ENCODE measurements around the gene ANO3. TPM values are rescaled to one million over a fixed set of nuclear protein-coding genes. Genes with fewer than 3 reads are reported as not detected.

The ANO3 gene
- total and polyA plus RNA-seq, 8 donors: 0.06 to 1.1 (median 0.67) TPM

GRCh38 chr11:26706181-26706580 is 374.3 kb downstream of the ANO3 start:
- TF ChIP-seq, protein P1, sequence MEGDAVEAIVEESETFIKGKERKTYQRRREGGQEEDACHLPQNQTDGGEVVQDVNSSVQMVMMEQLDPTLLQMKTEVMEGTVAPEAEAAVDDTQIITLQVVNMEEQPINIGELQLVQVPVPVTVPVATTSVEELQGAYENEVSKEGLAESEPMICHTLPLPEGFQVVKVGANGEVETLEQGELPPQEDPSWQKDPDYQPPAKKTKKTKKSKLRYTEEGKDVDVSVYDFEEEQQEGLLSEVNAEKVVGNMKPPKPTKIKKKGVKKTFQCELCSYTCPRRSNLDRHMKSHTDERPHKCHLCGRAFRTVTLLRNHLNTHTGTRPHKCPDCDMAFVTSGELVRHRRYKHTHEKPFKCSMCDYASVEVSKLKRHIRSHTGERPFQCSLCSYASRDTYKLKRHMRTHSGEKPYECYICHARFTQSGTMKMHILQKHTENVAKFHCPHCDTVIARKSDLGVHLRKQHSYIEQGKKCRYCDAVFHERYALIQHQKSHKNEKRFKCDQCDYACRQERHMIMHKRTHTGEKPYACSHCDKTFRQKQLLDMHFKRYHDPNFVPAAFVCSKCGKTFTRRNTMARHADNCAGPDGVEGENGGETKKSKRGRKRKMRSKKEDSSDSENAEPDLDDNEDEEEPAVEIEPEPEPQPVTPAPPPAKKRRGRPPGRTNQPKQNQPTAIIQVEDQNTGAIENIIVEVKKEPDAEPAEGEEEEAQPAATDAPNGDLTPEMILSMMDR (IDR thresholded peaks at IDR 0.05): no peak
- no peak for DNase-seq
- H3K4me3 ChIP-seq: no peak overlapping the region
- FAIRE-seq: no peak
- no peaks in the 10 kb centered on the region for H3K9me3 ChIP-seq
- no peak for ATAC-seq
- WGBS, 2 donors: 51 to 70% methylated on average over 1 of the region's 1 CpG
- no peak overlapping the region for H3K27ac ChIP-seq
- intact Hi-C loops (cut with DNase I): no loop called here
- H3K36me3 ChIP-seq: no peaks in the 10 kb centered on the region
- no peaks in the 10 kb centered on the region for H3K4me1 ChIP-seq
- H3K27me3 ChIP-seq: no peaks in the 10 kb centered on the region

GRCh38 chr11:26708736-26709456 is 377.0 kb downstream of the ANO3 start:
- intact Hi-C loops (cut with DNase I): no loop called here
- FAIRE-seq: no peak

DNA sequence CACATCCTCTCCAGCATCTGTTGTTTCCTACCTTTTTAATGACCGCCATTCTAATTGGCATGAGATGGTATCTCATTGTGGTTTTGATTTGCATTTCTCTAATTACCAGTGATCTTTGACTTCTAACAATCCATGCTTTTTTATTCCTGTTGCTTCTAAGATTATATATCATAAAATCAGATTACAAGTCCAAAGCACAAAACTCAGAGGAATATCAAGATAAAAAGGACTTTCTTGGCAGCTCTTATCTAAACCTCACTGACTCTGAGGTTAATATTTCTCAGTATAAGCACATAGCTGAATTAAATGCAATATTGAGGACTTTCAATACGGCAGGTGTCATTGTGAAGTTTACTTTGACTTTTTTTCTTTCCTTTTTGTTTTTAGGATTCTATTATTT is 378.6 kb downstream of the ANO3 start:
- intact Hi-C loops (cut with DNase I): no loop called here
- no peaks in the 10 kb centered on the region for H3K9me3 ChIP-seq
- FAIRE-seq (no peak), DNase-seq (no peak), ATAC-seq (no peak)
- no peaks in the 10 kb centered on the region for H3K27me3 ChIP-seq
- WGBS, 2 donors: 76 to 79% methylated on average over 2 of the region's 2 CpGs
- H3K36me3 ChIP-seq: no peaks in the 10 kb centered on the region
- TF ChIP-seq, protein P1 (IDR thresholded peaks at IDR 0.05): no peak
- H3K4me1 ChIP-seq: no peaks in the 10 kb centered on the region
- no peak overlapping the region for H3K4me3 ChIP-seq
- H3K27ac ChIP-seq: no peak overlapping the region

More at GRCh38 chr11:26708736-26709456, 377.0 kb downstream of the ANO3 start:
- Histone ChIP-seq H3K27ac (no peak overlapping the region), H3K9me3 (no peaks in the 10 kb centered on the region), H3K4me3 (no peak overlapping the region), H3K36me3 (no peaks in the 10 kb centered on the region), H3K27me3 (no peaks in the 10 kb centered on the region), H3K4me1 (no peaks in the 10 kb centered on the region)
- WGBS, 2 donors: 53 to 65% methylated on average over 2 of the region's 2 CpGs
- ATAC-seq (no peak), DNase-seq (no peak)
- TF ChIP-seq, protein P1 (IDR thresholded peaks at IDR 0.05): no peak

- Histone ChIP-seq H3K4me3 (no peak overlapping the region), H3K4me1 (no peaks in the 10 kb centered on the region), H3K27ac (no peak overlapping the region), H3K9me3 (no peaks in the 10 kb centered on the region), H3K36me3 (no peaks in the 10 kb centered on the region), H3K27me3 (no peaks in the 10 kb centered on the region)
- TF ChIP-seq, protein P1 (IDR thresholded peaks at IDR 0.05): no peak
- no peak for DNase-seq
- intact Hi-C loops (cut with DNase I): no loop called here
- WGBS, 2 donors: 44 to 55% methylated on average over 5 of the region's 5 CpGs
- no peak for ATAC-seq
- no peak for FAIRE-seq
Measured at GRCh38 chr11:26712497-26712896, 380.6 kb downstream of the ANO3 start.

Other genes with a start within 250 kb of the ANO3 start
- 1 to 10 TPM; 2.3 to 7.0 (median 3.6) TPM for gene MUC15, start 240.1 kb downstream of the ANO3 start, total RNA-seq
- gene MUC15, start 240.1 kb downstream of the ANO3 start, polyA plus RNA-seq: 1 to 10 TPM; 1.5 to 7.8 TPM

All from pancreas (tissue), 10 donors.